ENCODE results near the gene CHPF.

The CHPF gene

GRCh38 chr2:219565130-219566080 is 21.8 kb upstream of the CHPF start:
- intact Hi-C loops (cut with DNase I; ENCODE audit: low total_unique reads), result no loop called here
- Histone ChIP-seq H3K4me3 (no peak overlapping the region), H3K36me3 (peaks cover 5 to 73% (median 27%) of the 10 kb centered on the region in 3 donors), H3K4me1 (peaks cover 0 to 13% (median 7%) of the 10 kb centered on the region in 4 donors), H3K27me3 (no peaks in the 10 kb centered on the region), H3K27ac (no peak overlapping the region), H3K9me3 (no peaks in the 10 kb centered on the region)
- no peak for TF ChIP-seq CTCF (IDR thresholded peaks at IDR 0.05)
- no peak for DNase-seq

- Histone ChIP-seq H3K9me3 (no peaks in the 10 kb centered on the region), H3K36me3 (peaks cover 5 to 84% (median 27%) of the 10 kb centered on the region in 3 donors), H3K27me3 (no peaks in the 10 kb centered on the region), H3K4me3 (no peak overlapping the region), H3K27ac (no peak overlapping the region), H3K4me1 (no peaks in the 10 kb centered on the region)
- intact Hi-C loops (cut with DNase I; ENCODE audit: low total_unique reads), result no loop called here
- TF ChIP-seq CTCF (IDR thresholded peaks at IDR 0.05), result no peak
- no peak for DNase-seq
These were observed 19.8 kb upstream of the CHPF start for GRCh38 chr2:219563271-219563928.

- peaks cover 5 to 86% (median 27%) of the 10 kb centered on the region in 3 donors for H3K36me3 ChIP-seq
- H3K27ac ChIP-seq, result no peak overlapping the region
These were observed 18.7 kb upstream of the CHPF start for GRCh38 chr2:219562049-219563020.

GRCh38 chr2:219561179-219562048 is 17.8 kb upstream of the CHPF start:
- H3K27me3 ChIP-seq, result no peaks in the 10 kb centered on the region
- no peak overlapping the region for H3K4me3 ChIP-seq
- H3K4me1 ChIP-seq, result no peaks in the 10 kb centered on the region
- no peak overlapping the region for H3K27ac ChIP-seq
- no peaks in the 10 kb centered on the region for H3K9me3 ChIP-seq
- DNase-seq, result no peak
- peaks cover 5 to 86% (median 27%) of the 10 kb centered on the region in 3 donors for H3K36me3 ChIP-seq
- no peak for TF ChIP-seq CTCF (IDR thresholded peaks at IDR 0.05)
- intact Hi-C loops (cut with DNase I; ENCODE audit: low total_unique reads), result no loop called here

More at GRCh38 chr2:219562049-219563020, 18.7 kb upstream of the CHPF start:
- H3K27me3 ChIP-seq, result no peaks in the 10 kb centered on the region
- DNase-seq, result no peak
- H3K9me3 ChIP-seq, result no peaks in the 10 kb centered on the region
- no peak for TF ChIP-seq CTCF (IDR thresholded peaks at IDR 0.05)
- H3K4me1 ChIP-seq, result no peaks in the 10 kb centered on the region
- intact Hi-C loops (cut with DNase I; ENCODE audit: low total_unique reads), result no loop called here
- H3K4me3 ChIP-seq, result no peak overlapping the region

Measured in tibial artery (tissue), 4 donors.